Erythroblast (primary cell): ENCODE data around the gene COQ4.

Source experiments
- GATA1 ChIP-seq: IDR thresholded peaks from 2 replicates; pipeline ENCODE4 v1.6.1; 2011; ENCODE audit warnings: low read depth, mild to moderate bottlenecking, control low read depth, low read length, moderate library complexity
- POLR2A ChIP-seq: IDR thresholded peaks from 2 replicates; pipeline ENCODE4 v1.6.1; 2011; ENCODE audit warnings: mild to moderate bottlenecking, low read length

GRCh38 chr9:128285033-128285784 lies 37.4 kb upstream of the COQ4 start:
- no peak for TF ChIP-seq POLR2A
- no peak for TF ChIP-seq GATA1
